GM12891 (cell line): ENCODE measurements around the gene CCBE1.

Experiments
- POLR2AphosphoS5 ChIP-seq: IDR thresholded peaks from 2 replicates; pipeline ENCODE4 v1.6.1; 2011; ENCODE audit warnings: low read depth, low read length, control low read depth
- TAF1 ChIP-seq: IDR thresholded peaks from 2 replicates; pipeline ENCODE4 v1.6.1; 2011; ENCODE audit warnings: low read depth, low read length, control low read depth

DNA sequence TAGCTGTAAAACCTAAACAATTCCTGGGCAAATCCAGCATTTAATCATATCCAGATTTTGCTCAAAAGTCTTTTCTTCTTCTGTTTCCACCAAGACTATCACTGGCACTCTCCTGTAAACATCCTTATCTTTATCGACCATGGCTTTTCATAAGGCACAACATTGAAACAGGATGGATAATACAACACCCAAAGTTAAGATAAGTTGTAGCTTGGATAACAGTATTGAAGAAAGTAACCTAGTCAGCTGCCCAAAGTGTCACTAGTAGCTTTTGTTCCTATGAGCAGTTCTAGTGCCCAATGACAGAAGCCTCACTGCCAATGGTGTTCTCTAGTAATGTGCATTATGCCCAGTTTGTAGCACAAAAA, 22.3 kb downstream of the CCBE1 start:
- no peak for TF ChIP-seq POLR2AphosphoS5
- TF ChIP-seq TAF1: no peak
